HG02885 (cell line): ENCODE data around the gene HSPG2.

Experiments used
- ATAC-seq: cut with Tn5 transposase; IDR thresholded peaks from one replicate; pipeline ENCODE4 v1.9.1; 2021; ENCODE audit warnings: mild to moderate bottlenecking; ENCODE audit not compliant: unreplicated experiment, poor library complexity

Gene HSPG2

DNA sequence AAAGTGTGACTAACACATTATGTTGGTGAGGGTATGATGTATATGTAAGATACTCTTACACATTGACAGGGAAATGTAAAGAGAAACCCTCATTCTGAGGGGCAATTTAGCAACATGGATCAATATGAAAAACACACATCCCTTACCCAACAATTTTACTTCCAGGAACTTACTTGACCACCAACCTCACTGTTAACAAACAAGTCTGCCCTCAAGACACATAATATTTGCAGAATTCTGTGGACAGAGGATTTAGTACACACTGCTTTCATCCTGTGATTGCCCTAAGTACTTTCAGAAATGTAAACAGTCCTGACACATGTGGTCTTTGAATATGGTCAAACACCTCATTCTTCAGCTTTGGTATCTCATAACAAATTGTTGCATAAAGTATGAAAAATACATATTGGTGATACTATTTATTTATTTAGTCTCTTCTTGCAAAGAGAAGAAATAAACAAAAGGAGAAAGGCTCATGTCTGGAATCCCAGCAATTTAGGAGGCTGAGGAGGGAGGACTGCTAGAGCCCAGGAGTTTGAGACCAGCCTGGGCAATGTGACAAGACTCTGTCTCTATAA is 161.0 kb downstream of the HSPG2 start:
- no peak for ATAC-seq

DNA sequence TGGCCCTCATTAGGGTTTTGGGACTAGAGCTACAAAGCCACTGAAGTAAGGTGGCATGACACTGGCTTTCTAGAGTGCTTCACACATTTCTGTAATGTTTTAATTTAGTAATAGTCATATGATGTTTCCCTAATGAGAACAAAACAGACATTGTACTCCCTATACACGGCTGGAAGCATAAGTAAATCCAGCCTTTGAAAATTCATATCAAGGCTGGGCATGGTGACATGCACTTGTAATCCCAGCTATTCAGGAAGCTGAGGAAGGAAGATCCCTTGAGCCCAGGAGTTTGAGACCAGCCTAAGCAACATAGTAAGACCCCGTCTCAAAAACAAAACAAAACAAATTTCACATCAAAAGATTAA is 161.6 kb downstream of the HSPG2 start:
- ATAC-seq = no peak

DNA sequence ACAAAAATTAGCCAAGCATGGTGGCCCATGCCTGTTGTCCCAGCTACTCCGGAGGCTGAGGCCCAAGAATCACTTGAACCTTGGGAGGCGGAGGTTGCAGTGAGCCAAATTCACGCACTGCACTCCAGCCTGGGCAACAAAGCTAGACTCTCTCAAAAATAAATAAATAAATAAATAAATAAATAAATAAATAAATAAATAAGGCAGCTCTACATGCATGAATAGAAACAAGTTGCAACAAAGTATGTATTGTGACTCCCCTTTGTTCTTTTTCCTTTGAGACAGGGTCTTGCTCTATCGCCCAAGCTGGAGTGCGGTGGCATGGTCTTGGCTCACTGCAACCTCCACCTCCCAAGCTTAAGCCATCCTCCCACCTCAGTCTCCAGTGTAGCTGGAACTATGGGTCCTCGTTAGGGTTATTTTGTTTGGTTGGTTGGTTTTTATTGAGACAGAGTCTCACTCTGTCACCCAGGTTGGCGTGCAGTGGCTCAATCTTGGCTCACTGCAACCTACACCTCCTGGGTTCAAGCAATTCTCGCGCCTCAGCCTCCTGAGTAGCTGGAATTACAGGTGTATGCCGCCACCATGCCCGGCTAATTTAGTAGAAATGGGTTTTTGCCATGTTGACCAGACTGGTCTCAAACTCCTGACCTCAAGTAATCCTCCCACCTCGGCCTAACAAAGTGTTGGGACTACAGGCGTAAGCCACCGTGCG is 162.1 kb downstream of the HSPG2 start:
- no peak for ATAC-seq

DNA sequence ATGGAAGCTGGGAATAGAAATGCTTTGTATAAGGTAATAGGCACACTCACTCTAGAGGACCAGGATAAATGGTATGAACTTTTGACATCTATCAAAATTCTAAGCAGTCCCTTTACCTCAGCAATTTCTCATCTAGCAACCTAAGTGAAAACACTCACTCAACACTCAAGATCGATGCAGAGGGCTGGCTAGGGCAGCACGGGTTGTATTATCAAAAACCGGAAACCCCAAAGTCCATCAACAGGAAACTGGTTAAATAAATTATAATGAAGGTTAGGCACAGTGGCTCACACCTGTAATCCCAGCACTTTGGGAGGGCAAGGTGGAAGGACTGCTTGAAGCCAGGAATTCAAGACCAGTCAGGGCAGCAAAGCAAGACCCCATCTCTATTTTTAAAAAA is 163.5 kb downstream of the HSPG2 start:
- ATAC-seq = no peak
